ENCODE data around the gene CHAD. TPM values are rescaled to one million over a fixed set of nuclear protein-coding genes. Genes with fewer than 3 reads are reported as not detected.

CHAD gene
- polyA plus RNA-seq, 1 donor from 2014 or later, result not detected

DNA sequence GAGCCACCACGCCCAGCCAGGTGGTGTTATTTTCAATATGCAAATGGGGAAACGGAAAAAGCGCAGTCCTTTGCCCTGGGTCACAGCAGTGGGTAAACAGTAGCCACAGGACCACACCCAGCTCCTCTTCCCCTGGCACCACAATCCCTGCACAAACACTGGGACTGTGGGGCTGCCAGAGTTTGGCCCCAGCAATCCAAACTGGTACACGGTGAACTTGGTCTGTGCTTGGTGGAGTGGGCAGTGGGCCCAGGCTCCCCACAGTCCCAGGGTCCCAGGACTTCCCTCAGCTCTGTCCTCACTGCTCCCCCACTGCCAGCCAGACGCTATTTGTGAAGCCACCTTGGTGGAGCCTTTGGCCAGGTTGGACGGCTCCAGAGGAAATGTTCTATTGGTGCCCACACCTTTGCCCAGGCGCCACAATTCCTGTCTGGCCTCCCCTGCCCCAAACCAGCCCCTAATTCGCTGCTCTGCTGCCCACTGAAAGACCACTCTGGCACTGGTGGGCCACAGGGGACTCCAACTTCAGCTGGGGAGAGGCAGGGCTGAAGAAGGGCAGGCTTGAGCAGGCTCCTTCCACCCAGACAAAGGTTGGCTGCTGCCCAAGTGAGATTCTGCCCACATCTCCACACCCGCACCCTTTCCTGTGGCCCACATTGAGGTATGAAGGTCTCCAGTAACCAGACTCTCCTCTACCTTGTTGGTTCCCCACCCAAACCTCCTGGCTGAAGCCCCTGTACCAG, 2.1 kb downstream of the CHAD start:
- no peaks in the 10 kb centered on the region for H3K36me3 ChIP-seq (ENCODE audit: insufficient read depth, low read length)
- no peaks in the 10 kb centered on the region for H3K79me2 ChIP-seq (replicated peaks; ENCODE audit: insufficient read depth, low read length)
- H3K9ac ChIP-seq (ENCODE audit: low read length), result no peak overlapping the region
- peaks cover 27% of the 10 kb centered on the region for H3K27me3 ChIP-seq (ENCODE audit: insufficient read depth, low read depth, low read length)
- TF ChIP-seq POLR2AphosphoS5 (IDR thresholded peaks at IDR 0.05) (no peak), EP300 (conservative IDR thresholded peaks at IDR 0.05; ENCODE audit: poor library complexity, severe bottlenecking) (no peak), TAF1 (IDR thresholded peaks at IDR 0.05; ENCODE audit: low read depth) (no peak), MXI1 (conservative IDR thresholded peaks at IDR 0.05; ENCODE audit: poor library complexity, severe bottlenecking) (no peak), SMC3 (conservative IDR thresholded peaks at IDR 0.05; ENCODE audit: poor library complexity) (no peak), CTCF (IDR thresholded peaks at IDR 0.05; ENCODE audit: poor library complexity, severe bottlenecking) (no peak), EZH2 (IDR thresholded peaks at IDR 0.05; ENCODE audit: borderline replicate concordance, insufficient read depth, low read length, poor library complexity, severe bottlenecking) (no peak), RAD21 (conservative IDR thresholded peaks at IDR 0.05) (no peak)
- TF ChIP-seq, protein P1, sequence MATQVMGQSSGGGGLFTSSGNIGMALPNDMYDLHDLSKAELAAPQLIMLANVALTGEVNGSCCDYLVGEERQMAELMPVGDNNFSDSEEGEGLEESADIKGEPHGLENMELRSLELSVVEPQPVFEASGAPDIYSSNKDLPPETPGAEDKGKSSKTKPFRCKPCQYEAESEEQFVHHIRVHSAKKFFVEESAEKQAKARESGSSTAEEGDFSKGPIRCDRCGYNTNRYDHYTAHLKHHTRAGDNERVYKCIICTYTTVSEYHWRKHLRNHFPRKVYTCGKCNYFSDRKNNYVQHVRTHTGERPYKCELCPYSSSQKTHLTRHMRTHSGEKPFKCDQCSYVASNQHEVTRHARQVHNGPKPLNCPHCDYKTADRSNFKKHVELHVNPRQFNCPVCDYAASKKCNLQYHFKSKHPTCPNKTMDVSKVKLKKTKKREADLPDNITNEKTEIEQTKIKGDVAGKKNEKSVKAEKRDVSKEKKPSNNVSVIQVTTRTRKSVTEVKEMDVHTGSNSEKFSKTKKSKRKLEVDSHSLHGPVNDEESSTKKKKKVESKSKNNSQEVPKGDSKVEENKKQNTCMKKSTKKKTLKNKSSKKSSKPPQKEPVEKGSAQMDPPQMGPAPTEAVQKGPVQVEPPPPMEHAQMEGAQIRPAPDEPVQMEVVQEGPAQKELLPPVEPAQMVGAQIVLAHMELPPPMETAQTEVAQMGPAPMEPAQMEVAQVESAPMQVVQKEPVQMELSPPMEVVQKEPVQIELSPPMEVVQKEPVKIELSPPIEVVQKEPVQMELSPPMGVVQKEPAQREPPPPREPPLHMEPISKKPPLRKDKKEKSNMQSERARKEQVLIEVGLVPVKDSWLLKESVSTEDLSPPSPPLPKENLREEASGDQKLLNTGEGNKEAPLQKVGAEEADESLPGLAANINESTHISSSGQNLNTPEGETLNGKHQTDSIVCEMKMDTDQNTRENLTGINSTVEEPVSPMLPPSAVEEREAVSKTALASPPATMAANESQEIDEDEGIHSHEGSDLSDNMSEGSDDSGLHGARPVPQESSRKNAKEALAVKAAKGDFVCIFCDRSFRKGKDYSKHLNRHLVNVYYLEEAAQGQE (IDR thresholded peaks at IDR 0.05; ENCODE audit: borderline replicate concordance), result no peak
- no peak overlapping the region for H2AFZ ChIP-seq (ENCODE audit: low read depth, low read length)
- H3K27ac ChIP-seq (ENCODE audit: low read length), result no peak overlapping the region
- no peaks in the 10 kb centered on the region for H3F3A ChIP-seq (ENCODE audit: insufficient read depth, low read length, poor library complexity, severe bottlenecking)
- no peaks in the 10 kb centered on the region for H3K9me2 ChIP-seq (ENCODE audit: insufficient read depth, low read length)
- no peak overlapping the region for H3K4me3 ChIP-seq (ENCODE audit: low read length)
- no peaks in the 10 kb centered on the region for H3K9me3 ChIP-seq (ENCODE audit: low read length)
- no peaks in the 10 kb centered on the region for H4K20me1 ChIP-seq (ENCODE audit: insufficient read depth)
- H3K4me2 ChIP-seq (ENCODE audit: low read length), result no peak overlapping the region

DNA sequence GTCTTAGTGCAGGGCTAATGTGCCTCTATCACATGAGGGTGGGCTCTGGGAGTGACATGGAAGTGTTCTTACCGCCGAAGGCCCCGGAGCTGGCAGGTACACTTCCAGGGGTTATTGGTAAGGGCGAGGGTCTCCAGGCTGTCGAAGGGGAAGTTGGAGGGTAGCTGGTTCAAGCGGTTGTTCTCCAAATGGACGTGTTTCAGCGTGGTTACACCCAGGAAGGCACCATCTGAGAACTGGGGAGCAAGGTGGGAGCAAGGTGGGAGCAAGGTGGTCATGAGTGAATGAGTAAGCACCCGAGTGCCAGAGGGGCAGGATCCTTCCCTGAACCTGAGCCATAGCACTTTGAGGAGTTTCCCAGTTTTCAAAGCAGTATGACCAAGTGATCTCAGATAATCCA, 3.0 kb downstream of the CHAD start:
- Histone ChIP-seq H2AFZ (ENCODE audit: low read depth, low read length) (no peak overlapping the region), H3K27ac (ENCODE audit: low read length) (no peak overlapping the region), H3K27me3 (ENCODE audit: insufficient read depth, low read depth, low read length) (peaks cover 27% of the 10 kb centered on the region), H3K79me2 (replicated peaks; ENCODE audit: insufficient read depth, low read length) (no peaks in the 10 kb centered on the region), H3F3A (ENCODE audit: insufficient read depth, low read length, poor library complexity, severe bottlenecking) (no peaks in the 10 kb centered on the region), H3K9me2 (ENCODE audit: insufficient read depth, low read length) (no peaks in the 10 kb centered on the region), H3K4me2 (ENCODE audit: low read length) (no peak overlapping the region), H3K36me3 (ENCODE audit: insufficient read depth, low read length) (no peaks in the 10 kb centered on the region), H4K20me1 (ENCODE audit: insufficient read depth) (no peaks in the 10 kb centered on the region), H3K9ac (ENCODE audit: low read length) (no peak overlapping the region), H3K4me3 (ENCODE audit: low read length) (no peak overlapping the region), H3K9me3 (ENCODE audit: low read length) (no peaks in the 10 kb centered on the region)
- no peak for TF ChIP-seq POLR2AphosphoS5 (IDR thresholded peaks at IDR 0.05)
- no peak for TF ChIP-seq CTCF (IDR thresholded peaks at IDR 0.05; ENCODE audit: poor library complexity, severe bottlenecking)

Data from neural cell (in vitro differentiated cells).